Mesothelial cell of epicardium (in vitro differentiated cells): ENCODE measurements around the gene ZNF506. TPM values are rescaled to one million over a fixed set of nuclear protein-coding genes. Genes with fewer than 3 reads are reported as not detected.
A peak's percentile ranks its signal among the peaks of the same experiment; 100 is the strongest.
"Not testable (repeated sequence)": the region's sequence is repeated elsewhere in the genome, so short reads cannot be mapped to it uniquely, and the experiment has no call there.

ENCODE experiments used
- DNase-seq, 2 experiments: peaks; one replicate each; pipeline ENCODE4 v3.0.0; 2021; ENCODE audit warnings: low spot score in 2 of 2; ENCODE audit not compliant: unreplicated experiment in 2 of 2
- H3K27ac Mint-ChIP-seq: 2 replicates; pipeline ENCODE4 v1.8.0; 2021; ENCODE audit warnings: mixed read lengths
- H3K27me3 Mint-ChIP-seq: 2 replicates; pipeline ENCODE4 v1.8.0; 2021; ENCODE audit warnings: low read depth, mixed read lengths
- H3K36me3 Mint-ChIP-seq: 2 replicates; pipeline ENCODE4 v1.8.0; 2021; ENCODE audit warnings: mixed read lengths
- H3K4me1 Mint-ChIP-seq: 2 replicates; pipeline ENCODE4 v1.8.0; 2021; ENCODE audit warnings: mixed read lengths
- H3K4me3 Mint-ChIP-seq: 2 replicates; pipeline ENCODE4 v1.8.0; 2021; ENCODE audit warnings: mild to moderate bottlenecking, moderate library complexity, mixed read lengths
- H3K9me3 Mint-ChIP-seq: 2 replicates; pipeline ENCODE4 v1.8.0; 2021; ENCODE audit warnings: mixed read lengths
- total RNA-seq: library from RNA; stranded (reverse); gene quantifications from 3 replicates; pipeline ENCODE4 v1.2.1, GENCODE V29; 2021
- TF ChIP-seq, protein P1 (sequence below): fragments of 200-600 bp; sonication (generic); IDR thresholded peaks from one replicate; pipeline ENCODE4 v1.5.0; 2021; ENCODE audit warnings: antibody characterized with exemption; ENCODE audit not compliant: unreplicated experiment

Gene ZNF506
- total RNA-seq, 1 donor from 2014 or later = 21.3 TPM

- H3K9me3 Mint-ChIP-seq = peaks cover 50% of the 10 kb centered on the region
- TF ChIP-seq, protein P1, sequence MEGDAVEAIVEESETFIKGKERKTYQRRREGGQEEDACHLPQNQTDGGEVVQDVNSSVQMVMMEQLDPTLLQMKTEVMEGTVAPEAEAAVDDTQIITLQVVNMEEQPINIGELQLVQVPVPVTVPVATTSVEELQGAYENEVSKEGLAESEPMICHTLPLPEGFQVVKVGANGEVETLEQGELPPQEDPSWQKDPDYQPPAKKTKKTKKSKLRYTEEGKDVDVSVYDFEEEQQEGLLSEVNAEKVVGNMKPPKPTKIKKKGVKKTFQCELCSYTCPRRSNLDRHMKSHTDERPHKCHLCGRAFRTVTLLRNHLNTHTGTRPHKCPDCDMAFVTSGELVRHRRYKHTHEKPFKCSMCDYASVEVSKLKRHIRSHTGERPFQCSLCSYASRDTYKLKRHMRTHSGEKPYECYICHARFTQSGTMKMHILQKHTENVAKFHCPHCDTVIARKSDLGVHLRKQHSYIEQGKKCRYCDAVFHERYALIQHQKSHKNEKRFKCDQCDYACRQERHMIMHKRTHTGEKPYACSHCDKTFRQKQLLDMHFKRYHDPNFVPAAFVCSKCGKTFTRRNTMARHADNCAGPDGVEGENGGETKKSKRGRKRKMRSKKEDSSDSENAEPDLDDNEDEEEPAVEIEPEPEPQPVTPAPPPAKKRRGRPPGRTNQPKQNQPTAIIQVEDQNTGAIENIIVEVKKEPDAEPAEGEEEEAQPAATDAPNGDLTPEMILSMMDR = no peak
- no peaks in the 10 kb centered on the region for H3K4me1 Mint-ChIP-seq
- no peak for DNase-seq
- no peak overlapping the region for H3K4me3 Mint-ChIP-seq
- H3K27ac Mint-ChIP-seq = no peak overlapping the region
- no peaks in the 10 kb centered on the region for H3K27me3 Mint-ChIP-seq
- H3K36me3 Mint-ChIP-seq = peaks cover 46% of the 10 kb centered on the region
Observed at GRCh38 chr19:19823916-19824315, 2.4 kb upstream of the ZNF506 start.

- H3K27me3 Mint-ChIP-seq, DNase-seq, H3K4me1 Mint-ChIP-seq: not testable (repeated sequence)
- Mint-ChIP-seq H3K9me3 (peaks cover 36% of the 10 kb centered on the region), H3K27ac (peak overlapping the region; percentile 83), H3K4me3 (peak overlapping the region; percentile 96), H3K36me3 (peaks cover 49% of the 10 kb centered on the region)
Observed at GRCh38 chr19:19821976-19822375, 426 bp upstream of the ZNF506 start.

- Mint-ChIP-seq H3K27ac (peak overlapping the region; percentile 99), H3K36me3 (peaks cover 43% of the 10 kb centered on the region), H3K9me3 (peaks cover 27% of the 10 kb centered on the region), H3K27me3 (no peaks in the 10 kb centered on the region), H3K4me1 (no peaks in the 10 kb centered on the region), H3K4me3 (peak overlapping the region; percentile 96)
- no peak for DNase-seq
- TF ChIP-seq, protein P1 = no peak
Observed at GRCh38 chr19:19820774-19821320, 703 bp downstream of the ZNF506 start.

GRCh38 chr19:19817357-19817756, 4.2 kb downstream of the ZNF506 start:
- Mint-ChIP-seq H3K4me3 (no peak overlapping the region), H3K4me1 (no peaks in the 10 kb centered on the region), H3K27ac (no peak overlapping the region), H3K36me3 (peaks cover 50% of the 10 kb centered on the region), H3K27me3 (no peaks in the 10 kb centered on the region), H3K9me3 (peaks cover 20% of the 10 kb centered on the region)
- TF ChIP-seq, protein P1 = no peak
- DNase-seq = no peak

GRCh38 chr19:19816679-19817078, 4.9 kb downstream of the ZNF506 start:
- DNase-seq = no peak
- Mint-ChIP-seq H3K36me3 (peaks cover 55% of the 10 kb centered on the region), H3K4me1 (no peaks in the 10 kb centered on the region), H3K9me3 (peaks cover 21% of the 10 kb centered on the region), H3K27ac (no peak overlapping the region), H3K4me3 (no peak overlapping the region), H3K27me3 (no peaks in the 10 kb centered on the region)
- TF ChIP-seq, protein P1 = no peak

DNA sequence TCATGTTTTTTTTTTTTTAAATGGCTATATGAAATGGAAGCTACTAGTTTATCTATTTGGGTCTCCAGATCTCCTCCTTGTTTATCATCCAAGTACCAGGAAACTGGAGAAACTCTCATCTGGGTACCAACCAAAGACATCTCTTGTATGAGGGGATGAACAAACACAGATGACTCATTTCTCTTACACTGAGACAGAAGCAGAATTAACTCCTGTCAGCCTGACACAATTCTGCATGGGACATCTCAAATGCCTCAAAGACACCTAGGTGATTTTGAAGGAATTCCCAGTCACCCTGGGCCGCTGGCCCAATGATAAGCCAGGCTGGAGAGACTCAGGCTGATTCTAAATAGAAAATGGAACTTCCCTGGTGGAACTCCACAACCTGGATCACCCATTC, 9.6 kb downstream of the ZNF506 start:
- Mint-ChIP-seq H3K36me3 (peaks cover 38% of the 10 kb centered on the region), H3K9me3 (peaks cover 23% of the 10 kb centered on the region)
- not testable (repeated sequence) for H3K27me3 Mint-ChIP-seq, DNase-seq, H3K4me1 Mint-ChIP-seq, H3K4me3 Mint-ChIP-seq, H3K27ac Mint-ChIP-seq

GRCh38 chr19:19805480-19805879, 16.1 kb downstream of the ZNF506 start:
- Mint-ChIP-seq H3K4me1 (no peaks in the 10 kb centered on the region), H3K27ac (no peak overlapping the region), H3K9me3 (peaks cover 22% of the 10 kb centered on the region), H3K36me3 (peaks cover 43% of the 10 kb centered on the region), H3K27me3 (no peaks in the 10 kb centered on the region), H3K4me3 (no peak overlapping the region)
- DNase-seq = no peak
- TF ChIP-seq, protein P1 = no peak
